IMR-90 (cell line): Measurements from ENCODE around the gene SMYD4.

Experiments used
- POLR2A ChIP-seq: IDR thresholded peaks from 2 replicates; pipeline ENCODE4 v1.6.1; 2012; ENCODE audit warnings: mild to moderate bottlenecking, low read depth, low read length
- TF ChIP-seq, protein P1 (sequence below): fragments of 150-350 bp; IDR thresholded peaks from 2 replicates; pipeline ENCODE4 v1.6.1; 2017; ENCODE audit warnings: mild to moderate bottlenecking, antibody characterized with exemption, low read length, low read depth
- TF ChIP-seq, protein P2 (sequence below): conservative IDR thresholded peaks from 2 replicates; pipeline ENCODE4 v1.5.1; 2012; ENCODE audit warnings: mild to moderate bottlenecking, low read depth, low read length, improper control_type of control experiment

- TF ChIP-seq, protein P1, sequence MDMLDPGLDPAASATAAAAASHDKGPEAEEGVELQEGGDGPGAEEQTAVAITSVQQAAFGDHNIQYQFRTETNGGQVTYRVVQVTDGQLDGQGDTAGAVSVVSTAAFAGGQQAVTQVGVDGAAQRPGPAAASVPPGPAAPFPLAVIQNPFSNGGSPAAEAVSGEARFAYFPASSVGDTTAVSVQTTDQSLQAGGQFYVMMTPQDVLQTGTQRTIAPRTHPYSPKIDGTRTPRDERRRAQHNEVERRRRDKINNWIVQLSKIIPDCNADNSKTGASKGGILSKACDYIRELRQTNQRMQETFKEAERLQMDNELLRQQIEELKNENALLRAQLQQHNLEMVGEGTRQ, result no peak
- TF ChIP-seq POLR2A, result no peak
- TF ChIP-seq, protein P2, sequence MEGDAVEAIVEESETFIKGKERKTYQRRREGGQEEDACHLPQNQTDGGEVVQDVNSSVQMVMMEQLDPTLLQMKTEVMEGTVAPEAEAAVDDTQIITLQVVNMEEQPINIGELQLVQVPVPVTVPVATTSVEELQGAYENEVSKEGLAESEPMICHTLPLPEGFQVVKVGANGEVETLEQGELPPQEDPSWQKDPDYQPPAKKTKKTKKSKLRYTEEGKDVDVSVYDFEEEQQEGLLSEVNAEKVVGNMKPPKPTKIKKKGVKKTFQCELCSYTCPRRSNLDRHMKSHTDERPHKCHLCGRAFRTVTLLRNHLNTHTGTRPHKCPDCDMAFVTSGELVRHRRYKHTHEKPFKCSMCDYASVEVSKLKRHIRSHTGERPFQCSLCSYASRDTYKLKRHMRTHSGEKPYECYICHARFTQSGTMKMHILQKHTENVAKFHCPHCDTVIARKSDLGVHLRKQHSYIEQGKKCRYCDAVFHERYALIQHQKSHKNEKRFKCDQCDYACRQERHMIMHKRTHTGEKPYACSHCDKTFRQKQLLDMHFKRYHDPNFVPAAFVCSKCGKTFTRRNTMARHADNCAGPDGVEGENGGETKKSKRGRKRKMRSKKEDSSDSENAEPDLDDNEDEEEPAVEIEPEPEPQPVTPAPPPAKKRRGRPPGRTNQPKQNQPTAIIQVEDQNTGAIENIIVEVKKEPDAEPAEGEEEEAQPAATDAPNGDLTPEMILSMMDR, result no peak
Observed at GRCh38 chr17:1875597-1875996, 45.9 kb upstream of the SMYD4 start.
